Prostate gland (tissue), 2 donors: Measurements from ENCODE around the gene NAALADL2.

Experiments used
- CTCF ChIP-seq, 4 experiments: fragments of 200-600 bp in 2 of 4; fragments of 450-650 bp in 2 of 4; sonication (generic) in 2 of 4; IDR thresholded peaks; 1 replicate in 3 of 4; 2 replicates in 1 of 4; pipeline ENCODE4 v1.5.1; 2016 to 2019; ENCODE audit warnings: antibody characterized with exemption in 4 of 4, mild to moderate bottlenecking in 2 of 4, moderate library complexity in 2 of 4
- POLR2AphosphoS5 ChIP-seq: sonication (generic); formaldehyde crosslinking; IDR thresholded peaks from one replicate; pipeline ENCODE4 v1.6.1; 2017; ENCODE audit warnings: antibody characterized with exemption

- peak; percentile 26 for TF ChIP-seq POLR2AphosphoS5
- TF ChIP-seq CTCF (IDR thresholded peaks at IDR 0.05), result no peak
These were observed 349.2 kb downstream of the NAALADL2 start for GRCh38 chr3:175208326-175208725.
